Hematopoietic multipotent progenitor cell treated with erythropoietin and hydrocortisone succinate and interleukin-3 and kit ligand, for 17 days (in vitro differentiated cells): ENCODE measurements around the gene SIGLEC14.

Experiments used
- DNase-seq: peaks from one replicate; pipeline ENCODE4 v3.0.0-alpha.2; 2015; ENCODE audit warnings: low spot score

The SIGLEC14 gene

DNA sequence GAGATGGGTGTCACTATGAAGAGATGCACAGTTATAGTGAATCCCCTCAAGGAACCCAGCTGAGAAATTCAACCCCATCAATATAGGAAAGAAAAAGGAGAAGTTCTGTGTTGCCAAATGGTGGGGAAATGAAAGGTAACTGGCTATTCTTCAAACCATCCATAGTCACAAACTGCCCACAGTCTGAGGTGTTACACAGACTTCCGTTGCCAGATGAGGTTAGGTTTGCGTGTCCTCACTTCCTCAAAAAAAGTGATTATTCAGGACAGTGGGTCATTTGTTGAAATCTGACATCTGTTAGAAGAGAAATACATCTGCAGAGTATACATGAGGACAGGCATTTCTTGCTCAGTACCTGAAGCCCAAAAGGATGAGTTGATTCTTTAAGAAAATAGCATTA lies 25.4 kb downstream of the SIGLEC14 start:
- no peak for DNase-seq

DNA sequence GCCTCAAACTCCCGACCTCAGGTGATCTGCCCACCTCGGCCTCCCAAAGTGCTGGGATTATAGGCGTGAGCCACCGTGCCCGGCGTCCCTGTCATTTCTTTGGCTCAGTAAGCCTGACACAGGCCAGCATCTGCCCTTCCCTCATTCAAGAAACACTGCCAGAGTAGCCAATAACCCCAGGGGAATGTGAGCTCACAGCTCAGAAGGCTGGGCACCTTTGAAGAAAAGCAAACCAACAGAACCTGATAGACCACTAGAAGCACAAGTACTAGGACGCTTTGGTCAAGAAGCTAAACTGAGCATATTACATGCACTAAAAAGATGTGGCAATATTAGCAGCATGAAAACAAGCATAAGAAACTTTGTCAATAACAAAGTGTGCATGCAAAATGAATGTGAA lies 30.6 kb downstream of the SIGLEC14 start:
- no peak for DNase-seq

DNA sequence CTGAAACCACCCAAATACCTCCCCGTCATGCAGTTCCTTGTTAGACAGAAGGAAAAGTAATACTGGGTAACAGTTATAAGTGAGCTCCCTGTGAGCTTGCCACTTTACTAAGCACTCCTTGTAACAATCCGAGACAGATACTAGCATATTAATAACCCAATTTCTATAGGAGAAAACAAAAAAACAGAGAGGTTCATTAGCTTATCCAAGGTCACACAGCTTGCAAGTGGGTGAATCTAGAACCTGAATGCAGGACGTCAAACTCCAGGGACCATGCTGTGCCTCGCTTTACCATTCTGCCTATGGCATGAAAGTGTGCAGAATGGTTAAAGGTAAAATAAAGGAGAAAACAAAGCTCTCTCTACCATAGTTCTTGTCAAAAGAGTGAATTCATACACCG lies 31.8 kb downstream of the SIGLEC14 start:
- no peak for DNase-seq

DNA sequence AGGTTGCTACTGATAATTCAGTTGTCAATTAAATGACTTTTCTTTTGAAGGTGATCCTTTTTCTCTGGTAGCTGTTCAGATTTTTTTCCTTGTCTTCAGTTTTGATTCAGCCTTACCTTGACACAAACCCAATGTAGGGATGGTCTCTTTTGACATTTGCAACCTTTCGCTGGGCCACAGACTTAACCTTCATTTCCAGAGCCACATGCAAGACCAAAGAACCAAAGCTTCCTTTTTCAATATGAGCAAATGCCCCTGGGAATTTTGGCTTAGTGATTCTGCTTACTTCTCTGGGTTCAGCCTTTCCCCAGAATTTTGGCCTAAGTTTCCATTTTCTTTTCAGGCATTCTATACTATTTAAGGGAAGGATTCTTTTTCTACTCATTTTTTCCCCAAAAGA lies 36.0 kb downstream of the SIGLEC14 start:
- no peak for DNase-seq

DNA sequence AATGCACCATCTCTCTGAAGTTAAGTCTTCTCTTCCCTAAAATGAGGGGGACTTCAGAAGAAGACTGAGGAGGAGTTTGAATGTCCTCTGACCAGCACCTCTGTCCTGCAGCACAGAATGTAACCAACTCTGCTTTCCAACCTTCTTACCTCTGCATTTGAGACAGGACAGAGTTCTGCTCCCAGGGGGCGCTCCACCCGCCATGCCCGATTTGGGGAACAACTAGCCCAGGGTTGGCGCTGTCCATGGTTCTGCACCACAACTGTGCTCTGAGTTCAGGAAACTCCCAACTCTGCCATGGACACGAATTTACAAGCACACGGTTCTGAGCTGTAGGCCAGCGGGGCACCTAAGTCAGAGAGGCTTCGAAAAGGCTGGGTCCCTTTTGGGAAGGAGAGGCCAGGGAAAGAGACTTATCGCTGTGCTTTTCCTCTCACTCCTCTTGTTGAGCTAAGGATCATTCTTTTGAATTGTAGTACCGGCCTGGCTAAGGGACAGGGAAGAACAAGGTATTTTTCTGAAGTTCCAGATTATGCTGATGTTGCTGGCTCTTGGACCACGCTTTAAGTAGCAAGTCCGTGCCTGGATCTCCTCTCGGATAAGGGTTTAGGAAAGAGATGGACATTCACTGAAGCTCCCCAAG lies 38.6 kb downstream of the SIGLEC14 start:
- DNase-seq: peak; percentile 63

DNA sequence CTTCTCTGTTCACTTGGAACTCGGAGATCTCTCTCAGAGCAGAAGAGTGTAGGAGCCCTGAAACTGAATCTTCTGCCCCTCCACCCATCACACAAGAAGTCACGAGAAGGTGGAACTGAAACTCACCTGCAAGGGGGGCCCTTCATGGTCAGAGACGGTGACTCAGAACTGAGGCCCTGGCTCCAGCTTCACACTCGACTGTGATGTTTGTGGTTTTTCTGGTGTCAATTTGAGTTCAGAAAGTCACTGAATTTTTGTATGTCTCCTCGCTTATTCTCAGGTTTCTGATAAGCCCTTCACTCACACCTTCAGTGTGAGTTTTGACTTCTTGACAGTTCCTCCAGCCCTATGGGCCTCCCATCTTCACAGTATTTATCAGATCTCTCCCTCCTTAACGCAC lies 39.5 kb downstream of the SIGLEC14 start:
- no peak for DNase-seq

DNA sequence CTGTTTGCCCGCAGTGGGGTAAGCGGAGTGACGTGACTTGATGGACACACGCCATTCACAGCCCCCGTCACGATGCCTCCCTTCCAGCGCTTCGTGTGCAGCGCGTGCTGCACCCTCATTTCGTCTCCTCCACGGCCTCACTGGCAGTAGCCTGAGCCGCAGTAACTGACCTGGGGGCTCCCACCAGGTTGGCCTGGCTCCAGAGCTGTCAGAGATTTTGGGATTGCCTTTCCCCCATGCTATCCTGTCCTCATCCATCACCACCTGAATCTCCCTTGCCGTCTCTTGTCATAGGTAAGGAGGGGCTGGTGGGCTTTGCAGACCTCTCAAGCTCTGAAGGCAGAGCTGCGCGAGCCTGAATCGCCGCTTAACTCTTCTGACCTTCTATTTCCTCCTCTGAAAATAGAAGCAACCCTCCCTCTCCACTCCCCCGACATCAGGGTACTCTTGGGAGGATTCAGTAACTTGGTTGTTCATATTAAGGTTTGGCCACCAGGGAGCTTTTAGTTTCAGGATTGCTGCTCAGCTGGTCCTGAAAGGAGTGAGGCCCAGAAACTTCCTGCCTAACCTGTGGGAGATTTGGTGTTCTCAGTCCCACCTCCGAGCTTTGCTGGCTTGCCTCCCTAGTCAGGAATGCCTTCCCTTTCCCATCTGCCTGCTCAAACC lies 44.3 kb downstream of the SIGLEC14 start:
- no peak for DNase-seq

DNA sequence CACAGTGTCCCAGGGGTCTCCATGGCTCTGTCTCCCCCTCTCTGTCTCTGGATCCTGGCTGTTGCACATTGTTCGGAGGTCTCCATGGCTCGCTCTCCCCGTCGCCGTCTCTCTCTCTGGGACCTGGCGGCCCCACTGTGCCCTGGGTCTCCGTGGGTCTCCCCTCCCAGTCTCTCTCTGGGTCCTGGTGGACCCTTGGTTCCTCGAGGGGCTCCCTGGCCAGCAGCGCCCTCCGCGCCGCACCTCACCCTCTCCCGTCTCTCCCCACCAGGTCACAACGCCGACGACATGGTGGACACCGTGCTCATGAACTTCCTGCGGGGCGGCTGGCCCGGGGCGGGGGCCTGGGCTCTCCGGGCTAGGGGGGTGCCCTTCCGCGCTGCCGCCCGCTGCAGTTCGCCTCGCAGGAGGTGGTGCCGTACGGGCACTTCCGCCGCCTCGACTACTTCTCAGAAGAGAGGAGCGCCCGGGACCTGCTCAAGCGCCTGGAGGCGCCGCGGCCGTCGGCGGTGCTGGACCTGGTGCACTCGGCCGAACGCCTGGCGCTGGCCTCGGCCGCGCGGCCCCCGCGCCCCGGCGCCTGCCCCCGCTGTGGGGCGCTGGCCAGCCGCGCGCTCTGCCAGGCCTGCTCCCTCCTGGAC lies 45.6 kb downstream of the SIGLEC14 start:
- DNase-seq: no peak

DNA sequence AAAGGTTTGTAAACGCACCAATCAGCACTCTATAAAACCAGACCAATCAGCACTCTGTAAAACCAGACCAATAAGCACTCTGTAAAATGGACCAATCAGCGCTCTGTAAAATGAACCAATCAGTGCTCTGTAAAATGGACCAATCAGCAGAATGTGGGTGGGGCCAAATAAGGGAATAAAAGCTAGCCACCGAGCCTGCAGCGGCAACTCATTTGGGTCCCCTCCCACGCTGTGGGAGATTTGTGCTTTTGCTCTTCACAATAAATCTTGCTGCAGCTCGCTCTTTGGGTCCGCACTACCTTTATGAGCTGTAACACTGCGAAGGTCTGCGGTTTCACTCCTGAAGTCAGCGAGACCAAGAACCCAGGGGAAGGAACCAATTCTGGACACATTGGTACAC lies 47.5 kb downstream of the SIGLEC14 start:
- no peak for DNase-seq

DNA sequence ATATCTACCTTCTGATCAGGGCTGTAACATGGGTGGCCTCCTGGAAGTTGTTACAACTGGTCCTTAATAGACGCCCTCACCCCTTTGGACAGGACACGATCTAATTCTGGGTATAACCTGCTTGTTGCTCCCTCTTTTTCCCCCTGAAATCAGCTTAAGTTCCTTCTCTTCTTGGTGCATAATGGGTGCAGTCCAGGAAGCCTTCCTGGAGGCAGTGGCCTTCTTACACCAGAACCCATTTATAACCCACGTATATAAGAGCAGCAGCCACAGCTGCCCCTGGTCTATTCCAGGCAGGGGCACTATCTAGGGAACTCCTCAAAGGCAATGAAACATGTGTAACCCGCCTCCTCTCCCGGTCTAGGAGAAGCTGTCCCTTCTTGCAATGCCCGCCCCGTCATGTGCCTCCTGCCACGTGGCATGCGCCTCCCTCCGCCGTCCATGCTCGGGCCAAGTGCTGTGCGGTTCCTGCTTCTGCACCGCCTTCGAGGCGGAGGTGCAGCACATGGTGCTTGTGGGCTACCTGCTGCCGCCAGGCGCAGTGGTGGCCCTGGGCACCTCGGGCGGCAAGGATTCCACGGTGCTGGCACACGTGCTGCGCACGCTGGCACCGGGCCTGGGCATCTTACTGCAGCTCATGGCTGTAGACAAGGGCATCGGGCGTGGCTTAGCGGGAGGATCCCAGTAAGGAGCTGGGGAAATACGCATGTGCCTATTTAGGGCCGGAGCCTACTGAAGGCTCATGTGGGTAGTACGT lies 48.3 kb downstream of the SIGLEC14 start:
- DNase-seq: no peak

DNA sequence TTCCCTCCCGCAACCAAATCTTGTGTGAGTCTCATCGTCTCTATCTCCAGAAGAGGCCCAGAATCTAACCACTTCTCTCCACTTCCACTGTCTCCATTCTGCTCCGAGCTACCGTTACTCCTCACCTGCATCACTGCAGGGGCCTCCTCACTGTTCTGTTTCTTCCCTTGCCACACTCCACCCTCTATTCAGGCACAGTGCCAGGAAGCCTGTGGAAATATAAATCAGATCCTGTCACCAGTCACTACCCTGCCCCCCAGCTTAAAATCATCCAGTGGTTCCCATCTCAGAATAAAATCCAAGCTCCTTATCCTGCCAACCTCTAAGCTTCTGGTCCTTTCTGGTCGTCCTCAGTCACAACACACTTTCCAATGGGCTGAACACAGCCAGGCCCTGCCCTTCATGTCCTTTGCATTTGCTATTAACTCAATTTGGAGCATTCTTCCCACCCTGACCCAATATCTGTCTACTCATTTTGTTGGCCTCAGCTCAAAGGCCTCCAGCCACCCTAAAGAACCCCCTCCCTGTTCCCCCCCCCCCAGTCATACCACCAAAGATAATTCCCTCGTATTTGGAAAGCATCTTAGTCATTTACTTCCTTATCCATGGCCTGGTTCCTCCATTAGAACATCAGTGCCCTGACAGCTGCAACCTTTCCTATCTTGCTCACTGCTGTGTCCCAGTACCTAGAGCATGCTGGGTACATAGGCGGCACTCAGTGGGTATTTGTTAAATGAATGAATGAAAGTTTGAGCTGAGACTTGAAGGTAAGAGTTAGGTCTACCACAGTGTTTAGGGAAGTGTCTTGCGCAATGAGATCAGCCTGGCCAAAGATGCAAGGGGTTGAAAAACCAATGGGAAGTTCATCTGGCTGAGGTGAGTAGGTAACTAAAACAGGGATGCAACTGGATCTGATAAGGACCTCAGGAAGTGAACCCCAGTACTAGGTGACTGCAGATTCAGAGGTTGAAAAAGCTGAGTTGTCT lies 51.1 kb downstream of the SIGLEC14 start:
- DNase-seq: no peak

DNA sequence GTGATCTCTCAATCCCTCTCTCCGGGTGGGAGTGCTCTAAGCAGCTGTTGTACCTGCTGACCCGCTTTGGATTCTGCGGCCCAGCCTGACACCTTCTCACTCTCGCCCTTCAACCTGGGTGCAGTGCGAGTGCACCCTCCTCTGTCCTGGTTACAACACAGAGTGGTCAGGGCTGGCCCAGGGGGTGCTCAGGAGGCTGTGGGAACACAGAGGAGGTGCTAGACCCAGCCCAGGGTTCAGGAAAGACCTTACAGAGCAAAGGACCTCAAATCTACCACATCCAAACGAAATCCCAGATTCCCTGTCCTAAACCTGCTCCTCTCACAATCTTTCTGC lies 51.9 kb downstream of the SIGLEC14 start:
- DNase-seq: no peak

DNA sequence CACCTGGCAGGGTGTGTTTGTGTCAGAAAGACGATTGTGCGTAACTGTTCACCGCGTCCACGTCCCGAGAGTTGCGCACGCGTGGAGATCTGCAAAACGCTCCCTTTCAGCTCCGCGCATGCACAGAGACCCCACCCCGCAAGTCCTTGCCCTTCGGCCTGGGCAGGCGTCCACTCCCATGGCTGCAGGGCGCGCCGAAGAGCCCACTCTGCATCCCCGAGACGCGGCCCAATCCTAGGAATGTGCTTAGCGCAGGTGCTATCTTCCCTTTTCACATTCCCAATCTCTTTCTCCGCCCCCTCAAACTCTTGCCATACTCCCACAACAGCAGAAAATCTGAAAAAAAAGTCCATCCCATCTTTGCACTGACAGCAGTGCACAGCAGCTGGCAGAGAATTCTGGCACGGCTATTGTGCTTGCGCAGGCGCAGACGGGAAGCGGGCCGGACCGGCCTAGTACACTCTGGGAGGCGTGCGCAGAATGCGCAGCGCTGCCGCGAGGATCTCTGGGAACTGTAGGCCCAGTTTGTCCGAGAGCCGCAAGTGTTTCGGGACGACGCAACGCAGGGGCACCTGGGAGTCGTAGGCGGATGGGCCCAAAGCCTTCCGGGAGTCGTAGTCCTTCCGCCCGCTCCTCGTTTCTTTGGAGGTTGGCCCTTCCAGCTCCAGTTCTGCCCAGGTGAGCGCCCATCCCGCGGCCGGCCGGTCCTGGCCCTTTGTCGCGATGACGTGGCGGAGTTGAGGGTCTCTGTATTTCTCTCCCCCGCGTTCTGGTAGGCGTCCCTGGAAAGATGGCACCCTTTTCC lies 52.5 kb downstream of the SIGLEC14 start:
- DNase-seq: peak; percentile 96

DNA sequence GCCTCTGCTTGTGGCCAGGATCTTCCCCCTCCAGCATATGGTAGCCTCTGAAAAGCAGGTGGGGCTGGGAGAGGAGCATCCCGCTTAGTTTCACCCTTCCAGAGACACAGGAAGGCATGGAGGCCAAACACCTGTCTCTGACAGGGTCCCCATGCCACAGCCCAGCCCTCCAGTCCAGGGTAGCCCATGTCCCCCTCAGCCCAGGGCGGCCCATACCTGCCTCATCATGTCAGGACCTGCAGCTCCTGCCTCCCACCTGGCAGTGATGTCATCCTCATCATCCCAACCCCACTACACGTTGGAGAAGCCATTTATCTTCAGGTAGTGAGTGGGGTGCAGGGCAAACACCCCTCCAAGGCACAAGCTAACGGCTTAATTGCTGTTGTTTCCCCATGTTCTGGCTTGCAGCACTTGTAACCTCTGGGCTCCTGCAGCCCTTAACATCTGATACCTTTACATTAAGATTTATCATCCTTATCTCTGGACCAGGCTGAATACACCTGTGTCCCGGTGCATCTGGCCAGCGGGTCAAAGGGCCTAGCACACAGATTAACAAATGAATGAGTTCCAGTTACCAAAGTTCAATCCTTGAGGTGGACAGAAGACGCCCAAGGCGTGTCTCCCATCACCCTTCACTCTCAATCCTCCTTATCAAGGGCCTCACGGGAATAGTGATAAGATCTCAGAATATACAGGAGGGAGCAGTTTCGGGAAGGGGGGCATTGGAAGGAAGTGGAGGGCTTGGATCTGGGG lies 53.3 kb downstream of the SIGLEC14 start:
- DNase-seq: no peak
